H1 (cell line): ENCODE measurements around the gene EIF4E3. TPM values are rescaled to one million over a fixed set of nuclear protein-coding genes. Genes with fewer than 3 reads are reported as not detected.

ENCODE experiments used
- CTCF ChIA-PET: fragments of 300-600 bp; sonication (Branson Sonifier 250); formaldehyde crosslinking; loops from one replicate; lab custom pipeline; 2021; ENCODE audit not compliant: partially characterized antibody; lab: Charles Lee
- POLR2A ChIA-PET: fragments of 300-600 bp; sonication (Branson Sonifier 250); formaldehyde crosslinking; loops from one replicate; lab custom pipeline; 2021; ENCODE audit warnings: inconsistent platforms; ENCODE audit not compliant: partially characterized antibody; lab: Charles Lee
- DNase-seq, 2 experiments: peaks; one replicate each; pipeline versions ENCODE4 v3.0.0 to v3.0.0-alpha.2; 2010 to 2022; ENCODE audit warnings: low spot score in 2 of 2, low read depth in 1 of 2, mixed read lengths in 1 of 2
- FAIRE-seq: peaks from 2 replicates; lab custom pipeline; 2011; peaks lifted over from hg19 to GRCh38; lab: Jason Lieb, UNC
- H2AFZ ChIP-seq: 2 replicates; pipeline ENCODE4 v1.8.1; 2012; ENCODE audit warnings: low read length, inconsistent platforms
- H2AK5ac ChIP-seq: 2 replicates; pipeline ENCODE4 v1.6.1; 2013; ENCODE audit warnings: low read depth, low read length
- H2BK120ac ChIP-seq: replicated peaks from 2 replicates; pipeline ENCODE3; 2013; ENCODE audit warnings: low read depth, low read length, inconsistent platforms
- H2BK12ac ChIP-seq: 2 replicates; pipeline ENCODE4 v1.6.1; 2013; ENCODE audit warnings: low read depth, low read length
- H2BK15ac ChIP-seq: 2 replicates; pipeline ENCODE4 v1.6.1; 2013; ENCODE audit warnings: low read length
- H2BK20ac ChIP-seq: 2 replicates; pipeline ENCODE4 v1.6.1; 2013; ENCODE audit warnings: low read length
- H2BK5ac ChIP-seq: 2 replicates; pipeline ENCODE4 v1.6.1; 2013; ENCODE audit warnings: low read depth, low read length
- H3K14ac ChIP-seq: 2 replicates; pipeline ENCODE4 v1.6.1; 2013; ENCODE audit warnings: inconsistent platforms; ENCODE audit not compliant: insufficient read length
- H3K18ac ChIP-seq: 2 replicates; pipeline ENCODE4 v1.6.1; 2013; ENCODE audit warnings: low read length; ENCODE audit errors: extremely low read depth
- H3K23ac ChIP-seq: 2 replicates; pipeline ENCODE4 v1.6.1; 2013; ENCODE audit warnings: inconsistent platforms; ENCODE audit not compliant: insufficient read length
- H3K23me2 ChIP-seq: 2 replicates; pipeline ENCODE4 v1.6.1; 2013; ENCODE audit warnings: low read depth, low read length
- H3K27ac ChIP-seq: 2 replicates; pipeline ENCODE4 v1.6.1; 2011; ENCODE audit warnings: low read depth, low read length, inconsistent platforms
- H3K27me3 ChIP-seq, 4 experiments: replicated peaks in 1 of 4; 1 replicate in 1 of 4; 2 replicates in 3 of 4; pipeline versions ENCODE4 v1.6.1 to v1.8.1; 2011 to 2013; ENCODE audit warnings: low read length in 3 of 4, mild to moderate bottlenecking in 3 of 4, inconsistent platforms in 2 of 4, mixed read lengths in 2 of 4, moderate library complexity in 1 of 4; ENCODE audit not compliant: control insufficient read depth in 3 of 4, insufficient read depth in 3 of 4; ENCODE audit errors: extremely low read depth in 1 of 4
- H3K36me3 ChIP-seq, 4 experiments: 2 replicates each; pipeline versions ENCODE4 v1.6.1 to v1.8.1; 2011 to 2013; ENCODE audit warnings: mild to moderate bottlenecking in 4 of 4, low read length in 3 of 4, moderate library complexity in 2 of 4, control low read depth in 1 of 4, inconsistent platforms in 1 of 4; ENCODE audit not compliant: insufficient read depth in 4 of 4, control insufficient read depth in 2 of 4
- H3K4ac ChIP-seq: replicated peaks from 2 replicates; pipeline ENCODE3; 2013; ENCODE audit warnings: low read length, low read depth, mixed read lengths, inconsistent platforms; ENCODE audit not compliant: insufficient read length
- H3K4me1 ChIP-seq, 4 experiments: replicated peaks in 1 of 4; 1 replicate in 1 of 4; 2 replicates in 3 of 4; pipeline versions ENCODE4 v1.6.1 to v1.8.1; 2011 to 2013; ENCODE audit warnings: low read length in 3 of 4, inconsistent platforms in 2 of 4, mixed read lengths in 1 of 4; ENCODE audit not compliant: insufficient read depth in 4 of 4, control insufficient read depth in 3 of 4
- H3K4me2 ChIP-seq, 2 experiments: 2 replicates each; pipeline versions ENCODE4 v1.6.1 to v1.8.1; 2011 to 2013; ENCODE audit warnings: low read depth in 2 of 2, low read length in 2 of 2, control low read depth in 1 of 2, inconsistent platforms in 1 of 2, mild to moderate bottlenecking in 1 of 2; ENCODE audit not compliant: insufficient read depth in 1 of 2
- H3K4me3 ChIP-seq, 4 experiments: fragments of 200-600, 300-600 bp in 1 of 4; sonication (generic), shearing (Covaris generic), sonication (Bioruptor Twin) in 1 of 4; 2 replicates each; pipeline versions ENCODE4 v1.5.1 to v1.8.1; 2011 to 2016; ENCODE audit warnings: low read length in 4 of 4, low read depth in 3 of 4, control low read depth in 2 of 4, inconsistent platforms in 2 of 4, mild to moderate bottlenecking in 2 of 4, mixed read lengths in 1 of 4, moderate library complexity in 1 of 4; ENCODE audit not compliant: insufficient read depth in 2 of 4; ENCODE audit errors: extremely low read depth in 1 of 4
- H3K56ac ChIP-seq: replicated peaks from 2 replicates; pipeline ENCODE3; 2013; ENCODE audit warnings: low read depth, mild to moderate bottlenecking, mixed read lengths, low read length, inconsistent platforms; ENCODE audit not compliant: insufficient read length
- H3K79me1 ChIP-seq: 2 replicates; pipeline ENCODE4 v1.6.1; 2013; ENCODE audit warnings: low read depth, low read length, control low read depth
- H3K79me2 ChIP-seq, 2 experiments: 2 replicates each; pipeline versions ENCODE4 v1.6.1 to v1.8.1; 2012 to 2013; ENCODE audit warnings: low read length in 2 of 2, mild to moderate bottlenecking in 2 of 2, inconsistent platforms in 1 of 2; ENCODE audit not compliant: insufficient read depth in 2 of 2, control insufficient read depth in 1 of 2
- H3K9ac ChIP-seq, 4 experiments: replicated peaks in 1 of 4; 1 replicate in 1 of 4; 2 replicates in 3 of 4; pipeline versions ENCODE4 v1.6.1 to v1.8.1; 2011 to 2013; ENCODE audit warnings: low read depth in 3 of 4, low read length in 3 of 4, control low read depth in 2 of 4, mild to moderate bottlenecking in 2 of 4, moderate library complexity in 2 of 4, inconsistent platforms in 1 of 4; ENCODE audit errors: extremely low read depth in 1 of 4
- H3K9me3 ChIP-seq, 2 experiments: 2 replicates each; pipeline versions ENCODE4 v1.6.1 to v1.8.1; 2012 to 2013; ENCODE audit warnings: mild to moderate bottlenecking in 2 of 2, moderate library complexity in 2 of 2, control low read depth in 1 of 2, inconsistent platforms in 1 of 2, low read depth in 1 of 2, low read length in 1 of 2, mixed read lengths in 1 of 2; ENCODE audit not compliant: insufficient read depth in 2 of 2
- H4K20me1 ChIP-seq, 2 experiments: replicated peaks in 1 of 2; 2 replicates each; pipeline versions ENCODE3 to v1.8.1; 2011 to 2013; ENCODE audit warnings: inconsistent platforms in 2 of 2, low read length in 2 of 2, mild to moderate bottlenecking in 1 of 2; ENCODE audit not compliant: insufficient read depth in 2 of 2, control insufficient read depth in 1 of 2
- H4K5ac ChIP-seq: 2 replicates; pipeline ENCODE4 v1.6.1; 2013; ENCODE audit warnings: low read length, low read depth, mixed read lengths, inconsistent platforms; ENCODE audit not compliant: insufficient read length
- H4K8ac ChIP-seq: 2 replicates; pipeline ENCODE4 v1.8.0; 2013; ENCODE audit warnings: mild to moderate bottlenecking, moderate library complexity, low read length, inconsistent platforms; ENCODE audit not compliant: insufficient read depth; ENCODE audit errors: extremely low read depth
- H4K91ac ChIP-seq: replicated peaks from 2 replicates; pipeline ENCODE3; 2013; ENCODE audit warnings: low read length, mixed read lengths, inconsistent platforms; ENCODE audit not compliant: insufficient read length
- BRCA1 ChIP-seq: IDR thresholded peaks from 2 replicates; pipeline ENCODE4 v1.6.1; 2012; ENCODE audit warnings: low read depth, low read length, improper control_type of control experiment
- E2F6 ChIP-seq: IDR thresholded peaks from 2 replicates; pipeline ENCODE4 v1.6.1; 2012; ENCODE audit warnings: inconsistent platforms
- FOSL1 ChIP-seq: IDR thresholded peaks from 2 replicates; pipeline ENCODE4 v1.6.1; 2011; ENCODE audit warnings: mild to moderate bottlenecking, low read depth, low read length, moderate library complexity; ENCODE audit not compliant: insufficient read depth
- HDAC2 ChIP-seq, 2 experiments: fragments of 300-600 bp in 1 of 2; sonication (generic) in 1 of 2; IDR thresholded peaks; 2 replicates each; pipeline ENCODE4 v1.6.1; 2011 to 2012; ENCODE audit warnings: low read depth in 2 of 2, low read length in 2 of 2, mild to moderate bottlenecking in 2 of 2, moderate library complexity in 2 of 2, borderline replicate concordance in 1 of 2, inconsistent platforms in 1 of 2
- HDAC6 ChIP-seq: IDR thresholded peaks from one replicate; pipeline ENCODE4 v1.7.1; 2012; ENCODE audit warnings: low read depth, mild to moderate bottlenecking, inconsistent platforms, low read length, moderate library complexity
- JUN ChIP-seq: IDR thresholded peaks from 2 replicates; pipeline ENCODE4 v1.6.1; 2011; ENCODE audit warnings: low read depth, mild to moderate bottlenecking, improper control_type of control experiment, low read length
- JUND ChIP-seq: IDR thresholded peaks from 2 replicates; pipeline ENCODE4 v1.6.1; 2011; ENCODE audit warnings: mild to moderate bottlenecking, improper control_type of control experiment, low read length
- RBBP5 ChIP-seq: IDR thresholded peaks from 2 replicates; pipeline ENCODE4 v1.7.1; 2012; ENCODE audit warnings: low read depth, mild to moderate bottlenecking, inconsistent platforms, low read length, moderate library complexity, borderline replicate concordance
- SP2 ChIP-seq: IDR thresholded peaks from 2 replicates; pipeline ENCODE4 v1.6.1; 2012; ENCODE audit warnings: mild to moderate bottlenecking, low read length, inconsistent platforms
- WGBS, 2 experiments: shearing (Covaris generic) in 1 of 2; methylation state at CpG; one replicate each; pipeline versions ENCODE4 v1.1.6 to v1.1.7; 2013 to 2015; ENCODE audit warnings: low lambda C conversion rate in 2 of 2, mixed read lengths in 2 of 2, inconsistent platforms in 1 of 2, low coverage in 1 of 2, missing lambda C conversion rate in 1 of 2; ENCODE audit not compliant: insufficient replicate concordance in 2 of 2, insufficient coverage in 1 of 2, insufficient read length in 1 of 2; ENCODE audit errors: extremely low coverage in 1 of 2, missing lambda C conversion rate in 1 of 2; 5-methylcytosine and 5-hydroxymethylcytosine counted together
- polyA plus RNA-seq, 7 experiments: library from polyadenylated mRNA; depleted of rRNA in 3 of 7; stranded (reverse) in 5 of 7; unstranded in 2 of 7; fragments of >200 nt in 5 of 7; fragments of 200-250 nt in 2 of 7; gene quantifications; 1 replicate in 5 of 7; 2 replicates in 1 of 7; 4 replicates in 1 of 7; pipeline versions ENCODE4 v1.2.1 to v1.2.3, GENCODE V29; 2011 to 2013; ENCODE audit warnings: missing spikeins in 2 of 7, mixed read lengths in 2 of 7
- total RNA-seq: library from RNA; stranded (reverse); fragmentation: NEBNext Ultra II Directional; extraction: Animal tissue kit (Norgen Biotek cat#: 25700); gene quantifications from 2 replicates; pipeline ENCODE4 v1.2.1, GENCODE V29; 2021

Gene EIF4E3
- total and polyA plus RNA-seq, 2 of the 8 experiments (the other 6 are each of a cell fraction or from before 2014, with no cell fraction given) = 5.2 to 17.0 TPM

DNA sequence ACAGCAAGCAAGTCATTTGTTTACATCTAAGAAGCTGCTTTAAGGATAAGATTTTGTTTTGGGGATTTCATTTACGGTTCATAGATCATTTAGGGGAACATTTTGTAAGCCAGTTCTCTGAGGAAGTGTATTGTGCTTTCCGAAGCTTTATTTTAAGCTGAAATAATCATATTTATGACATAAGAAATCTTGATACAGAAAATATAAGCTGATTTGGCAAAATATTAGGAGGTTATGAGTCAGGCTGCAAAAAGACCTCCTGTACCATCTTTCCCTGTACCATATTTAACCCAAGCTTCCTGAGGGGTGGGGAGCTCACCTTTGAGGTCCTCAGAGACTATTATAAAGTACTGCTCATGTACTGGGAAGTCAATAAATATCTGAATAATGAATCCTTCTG is 8.1 kb upstream of the EIF4E3 start:
- POLR2A ChIA-PET = interaction anchor here (1.3 kb wide), 1 partner anchor 22 kb away, joined by 3 read pairs; no protein-coding TSS in a partner anchor
- Histone ChIP-seq H3K14ac (no peak overlapping the region), H2BK5ac (no peak overlapping the region), H4K20me1 (peaks cover 0 to 4% of the 10 kb centered on the region in 2 experiments), H3K4me3 (no peak overlapping the region), H2AK5ac (no peak overlapping the region), H3K27me3 (no peaks in the 10 kb centered on the region), H3K9me3 (no peaks in the 10 kb centered on the region), H3K4me2 (no peak overlapping the region), H3K9ac (no peak overlapping the region), H2BK12ac (no peak overlapping the region), H3K4ac (no peak overlapping the region), H2BK20ac (no peak overlapping the region), H3K27ac (no peak overlapping the region), H4K91ac (no peak overlapping the region), H3K23ac (no peak overlapping the region), H2AFZ (no peak overlapping the region), H3K23me2 (no peaks in the 10 kb centered on the region), H3K18ac (no peak overlapping the region), H3K56ac (no peak overlapping the region), H3K36me3 (no peaks in the 10 kb centered on the region), H2BK120ac (no peak overlapping the region), H2BK15ac (0 out of 2 replicates have a peak overlapping the region, but pooled peaks have one; percentile 9), H4K8ac (no peak overlapping the region), H3K79me2 (no peaks in the 10 kb centered on the region), H3K4me1 (peaks cover 0 to 14% (median 6%) of the 10 kb centered on the region in 4 experiments; a peak in 5 of 7 replicates), H3K79me1 (no peaks in the 10 kb centered on the region; the same call in 1 of the 2 replicates), H4K5ac (no peak overlapping the region)
- CTCF ChIA-PET = interaction anchor here (0.6 to 2.0 kb wide), 4 partner anchors 9 to 125 kb away, joined by 3 to 9 read pairs (median 4); no protein-coding TSS in a partner anchor
- TF ChIP-seq JUN (no peak), FOSL1 (no peak), SP2 (no peak), RBBP5 (no peak), BRCA1 (no peak), HDAC2 (IDR thresholded peaks at IDR 0.05; ENCODE audit: borderline replicate concordance in 1 of 2, low read depth in 2 of 2, low read length in 2 of 2) (no peak), JUND (no peak), HDAC6 (no peak), E2F6 (no peak)
- 83% methylated on average over 2 of the region's 2 CpGs; no CpG with 5 or more reads in 1 of the 2 experiments for WGBS, 2 experiments
- DNase-seq = no peak
- FAIRE-seq = no peak
